Nephron (organoid): Measurements from ENCODE around the gene PRKCG.

Source experiments
- H3K27ac Mint-ChIP-seq, 3 experiments: 2 replicates each; pipeline ENCODE4 v1.8.0; 2020; ENCODE audit warnings: mixed read lengths in 3 of 3, mild to moderate bottlenecking in 2 of 3, moderate library complexity in 1 of 3
- H3K27me3 Mint-ChIP-seq: 2 replicates; pipeline ENCODE4 v1.8.0; 2021; ENCODE audit warnings: low read depth, mild to moderate bottlenecking, moderate library complexity, mixed read lengths
- H3K36me3 Mint-ChIP-seq: 2 replicates; pipeline ENCODE4 v1.8.0; 2020; ENCODE audit warnings: low read depth, mixed read lengths
- H3K4me1 Mint-ChIP-seq: 2 replicates; pipeline ENCODE4 v1.8.0; 2020; ENCODE audit warnings: mixed read lengths
- H3K4me3 Mint-ChIP-seq, 3 experiments: 2 replicates each; pipeline ENCODE4 v1.8.0; 2020; ENCODE audit warnings: mild to moderate bottlenecking in 3 of 3, mixed read lengths in 3 of 3, moderate library complexity in 2 of 3
- H3K9me3 Mint-ChIP-seq: 2 replicates; pipeline ENCODE4 v1.8.0; 2020; ENCODE audit warnings: mixed read lengths
- TF ChIP-seq, protein P1 (sequence below), 3 experiments: fragments of 200-600 bp; sonication (generic); IDR thresholded peaks; one replicate each; pipeline ENCODE4 v1.5.0; 2021; ENCODE audit warnings: antibody characterized with exemption in 3 of 3; ENCODE audit not compliant: unreplicated experiment in 3 of 3

Gene PRKCG

DNA sequence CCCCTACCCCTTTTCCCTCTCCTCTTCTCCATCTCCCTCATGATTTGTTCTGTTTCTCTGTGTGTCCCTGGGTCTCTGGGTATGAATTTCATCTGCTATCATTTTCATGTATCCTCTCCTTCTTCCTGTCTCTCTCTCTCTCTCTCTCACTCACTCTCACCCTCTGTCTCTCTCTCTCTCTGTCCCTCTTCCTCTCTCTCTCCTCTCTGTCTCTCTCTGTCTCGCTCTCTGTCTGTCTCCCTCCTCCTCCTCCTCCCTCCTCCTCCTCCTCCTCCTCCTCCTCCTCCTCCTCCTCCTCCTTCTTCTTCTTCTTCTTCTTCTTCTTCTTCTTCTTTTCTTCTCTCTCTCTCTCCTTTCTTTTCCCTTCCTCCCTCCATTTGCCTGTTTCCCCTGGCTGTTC, 23.8 kb downstream of the PRKCG start:
- Mint-ChIP-seq H3K27me3 (peaks cover 92% of the 10 kb centered on the region), H3K27ac (no peak overlapping the region), H3K4me3 (no peak overlapping the region), H3K9me3 (no peaks in the 10 kb centered on the region), H3K36me3 (peaks cover 3% of the 10 kb centered on the region), H3K4me1 (peaks cover 15% of the 10 kb centered on the region)
- TF ChIP-seq, protein P1, sequence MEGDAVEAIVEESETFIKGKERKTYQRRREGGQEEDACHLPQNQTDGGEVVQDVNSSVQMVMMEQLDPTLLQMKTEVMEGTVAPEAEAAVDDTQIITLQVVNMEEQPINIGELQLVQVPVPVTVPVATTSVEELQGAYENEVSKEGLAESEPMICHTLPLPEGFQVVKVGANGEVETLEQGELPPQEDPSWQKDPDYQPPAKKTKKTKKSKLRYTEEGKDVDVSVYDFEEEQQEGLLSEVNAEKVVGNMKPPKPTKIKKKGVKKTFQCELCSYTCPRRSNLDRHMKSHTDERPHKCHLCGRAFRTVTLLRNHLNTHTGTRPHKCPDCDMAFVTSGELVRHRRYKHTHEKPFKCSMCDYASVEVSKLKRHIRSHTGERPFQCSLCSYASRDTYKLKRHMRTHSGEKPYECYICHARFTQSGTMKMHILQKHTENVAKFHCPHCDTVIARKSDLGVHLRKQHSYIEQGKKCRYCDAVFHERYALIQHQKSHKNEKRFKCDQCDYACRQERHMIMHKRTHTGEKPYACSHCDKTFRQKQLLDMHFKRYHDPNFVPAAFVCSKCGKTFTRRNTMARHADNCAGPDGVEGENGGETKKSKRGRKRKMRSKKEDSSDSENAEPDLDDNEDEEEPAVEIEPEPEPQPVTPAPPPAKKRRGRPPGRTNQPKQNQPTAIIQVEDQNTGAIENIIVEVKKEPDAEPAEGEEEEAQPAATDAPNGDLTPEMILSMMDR (IDR thresholded peaks at IDR 0.05; ENCODE audit: unreplicated experiment in 3 of 3), result no peak

DNA sequence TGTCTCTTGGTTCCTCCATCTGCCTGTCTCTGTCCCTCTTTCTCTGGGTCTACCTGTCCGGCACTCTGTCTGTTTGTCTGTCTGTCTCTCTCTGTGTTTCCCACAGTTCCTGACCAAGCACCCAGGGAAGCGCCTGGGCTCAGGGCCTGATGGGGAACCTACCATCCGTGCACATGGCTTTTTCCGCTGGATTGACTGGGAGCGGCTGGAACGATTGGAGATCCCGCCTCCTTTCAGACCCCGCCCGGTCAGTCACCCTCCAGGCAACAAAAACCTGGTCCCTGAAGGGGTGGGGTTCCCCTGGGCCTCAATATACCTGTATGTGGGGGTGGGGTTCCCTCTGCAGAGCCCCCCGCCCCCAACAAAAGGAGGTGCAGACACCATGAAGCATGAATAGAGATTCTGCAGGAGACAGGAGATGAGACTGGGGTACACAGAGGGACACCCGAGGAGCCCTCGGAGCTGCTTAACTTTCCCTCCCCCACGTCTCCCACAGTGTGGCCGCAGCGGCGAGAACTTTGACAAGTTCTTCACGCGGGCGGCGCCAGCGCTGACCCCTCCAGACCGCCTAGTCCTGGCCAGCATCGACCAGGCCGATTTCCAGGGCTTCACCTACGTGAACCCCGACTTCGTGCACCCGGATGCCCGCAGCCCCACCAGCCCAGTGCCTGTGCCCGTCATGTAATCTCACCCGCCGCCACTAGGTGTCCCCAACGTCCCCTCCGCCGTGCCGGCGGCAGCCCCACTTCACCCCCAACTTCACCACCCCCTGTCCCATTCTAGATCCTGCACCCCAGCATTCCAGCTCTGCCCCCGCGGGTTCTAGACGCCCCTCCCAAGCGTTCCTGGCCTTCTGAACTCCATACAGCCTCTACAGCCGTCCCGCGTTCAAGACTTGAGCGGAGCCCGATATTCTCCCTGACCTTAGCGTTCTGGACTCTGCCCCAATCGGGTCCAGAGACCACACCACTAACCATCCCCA, 24.5 kb downstream of the PRKCG start:
- no peak overlapping the region for H3K27ac Mint-ChIP-seq
- peaks cover 15% of the 10 kb centered on the region for H3K4me1 Mint-ChIP-seq

GRCh38 chr19:53907193-53907581, 25.2 kb downstream of the PRKCG start:
- H3K9me3 Mint-ChIP-seq, result peaks cover 4% of the 10 kb centered on the region
- H3K36me3 Mint-ChIP-seq, result peaks cover 3% of the 10 kb centered on the region
- H3K4me3 Mint-ChIP-seq, result peak overlapping the region; percentile 55 to 70 (median 70)
- peaks cover 95% of the 10 kb centered on the region for H3K27me3 Mint-ChIP-seq
- no peak overlapping the region for H3K27ac Mint-ChIP-seq
- TF ChIP-seq, protein P1 (IDR thresholded peaks at IDR 0.05; ENCODE audit: unreplicated experiment in 3 of 3), result no peak
- peaks cover 15% of the 10 kb centered on the region for H3K4me1 Mint-ChIP-seq

More for the DNA sequence above, 24.5 kb downstream of the PRKCG start:
- TF ChIP-seq, protein P1 (IDR thresholded peaks at IDR 0.05; ENCODE audit: unreplicated experiment in 3 of 3), result peak; percentile 74 to 78 (median 76)
- Mint-ChIP-seq H3K36me3 (peaks cover 3% of the 10 kb centered on the region), H3K27me3 (peaks cover 94% of the 10 kb centered on the region), H3K4me3 (peak overlapping the region; percentile 38 to 53 (median 49)), H3K9me3 (peaks cover 3% of the 10 kb centered on the region)

- H3K9me3 Mint-ChIP-seq, result peaks cover 4% of the 10 kb centered on the region
- H3K27me3 Mint-ChIP-seq, result peaks cover 94% of the 10 kb centered on the region
- H3K36me3 Mint-ChIP-seq, result peaks cover 3% of the 10 kb centered on the region
- TF ChIP-seq, protein P1 (IDR thresholded peaks at IDR 0.05; ENCODE audit: unreplicated experiment in 3 of 3), result no peak
- H3K4me3 Mint-ChIP-seq, result peak overlapping the region; percentile 55 to 70 (median 70)
- H3K4me1 Mint-ChIP-seq, result peaks cover 15% of the 10 kb centered on the region
- no peak overlapping the region for H3K27ac Mint-ChIP-seq
Observed at GRCh38 chr19:53907690-53908089, 25.7 kb downstream of the PRKCG start.

DNA sequence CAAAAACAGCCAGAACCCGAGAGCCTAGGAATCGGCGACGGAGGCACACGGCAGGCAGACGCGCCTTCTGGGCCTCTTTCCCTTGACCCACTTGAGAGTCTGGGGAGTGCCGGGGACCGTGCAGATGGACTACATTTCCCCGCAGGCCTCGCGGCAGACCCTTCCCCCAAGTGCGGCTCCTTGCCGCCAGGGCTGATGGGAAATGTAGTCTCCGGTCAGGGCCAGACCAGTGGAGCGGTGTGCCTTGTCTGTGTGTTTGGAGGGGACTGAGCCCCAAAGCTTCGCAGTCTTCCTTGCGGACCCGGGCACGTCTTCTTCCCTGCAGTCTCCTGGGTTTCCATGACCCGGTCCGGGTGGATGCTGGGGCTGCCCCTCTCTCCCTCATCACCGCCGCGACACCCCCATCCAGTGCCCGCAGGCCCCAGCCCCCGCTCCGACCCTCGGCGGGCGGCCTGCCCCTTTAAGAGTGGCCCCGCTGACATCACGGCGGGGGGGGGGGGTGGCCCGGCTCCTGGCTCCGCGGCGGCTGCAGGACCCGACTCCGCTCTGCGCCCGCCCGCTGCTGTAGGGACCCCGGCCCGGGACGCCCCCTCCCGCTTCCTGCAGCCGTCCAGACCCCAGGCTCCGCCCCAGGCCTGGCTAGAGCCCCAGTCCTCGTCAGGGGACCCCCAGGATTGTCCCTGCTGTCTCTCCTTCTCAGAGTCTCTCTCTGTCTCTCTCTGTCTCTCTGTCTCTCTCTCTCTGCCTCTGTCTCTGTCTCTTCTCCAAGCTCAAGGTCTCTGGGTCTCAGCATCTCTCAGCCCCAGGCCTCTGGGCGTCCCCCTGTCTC, 26.3 kb downstream of the PRKCG start:
- peaks cover 3% of the 10 kb centered on the region for H3K36me3 Mint-ChIP-seq
- H3K27me3 Mint-ChIP-seq, result peaks cover 92% of the 10 kb centered on the region
- H3K27ac Mint-ChIP-seq, result peak overlapping the region in 1 of 3 experiments; percentile 56
- H3K9me3 Mint-ChIP-seq, result peaks cover 4% of the 10 kb centered on the region
- peak overlapping the region; percentile 77 to 84 (median 80) for H3K4me3 Mint-ChIP-seq
- TF ChIP-seq, protein P1 (IDR thresholded peaks at IDR 0.05; ENCODE audit: unreplicated experiment in 3 of 3), result no peak
- peaks cover 15% of the 10 kb centered on the region for H3K4me1 Mint-ChIP-seq
